Ishikawa (cell line): Measurements from ENCODE around the gene HIPK1.

ENCODE experiments used
- CEBPB ChIP-seq: IDR thresholded peaks from 2 replicates; pipeline ENCODE4 v1.6.1; 2012
- EGR1 ChIP-seq: IDR thresholded peaks from 2 replicates; pipeline ENCODE4 v1.6.1; 2012
- EP300 ChIP-seq: IDR thresholded peaks from 2 replicates; pipeline ENCODE4 v1.6.1; 2012; ENCODE audit warnings: borderline replicate concordance
- FOXM1 ChIP-seq: IDR thresholded peaks from 2 replicates; pipeline ENCODE4 v1.6.1; 2012; ENCODE audit warnings: low read depth, borderline replicate concordance
- NFIC ChIP-seq: IDR thresholded peaks from 2 replicates; pipeline ENCODE4 v1.6.1; 2012
- RAD21 ChIP-seq: IDR thresholded peaks from 2 replicates; pipeline ENCODE4 v1.6.1; 2012; ENCODE audit warnings: low read depth
- TAF1 ChIP-seq: IDR thresholded peaks from 2 replicates; pipeline ENCODE4 v1.6.1; 2012; ENCODE audit warnings: low read depth, mild to moderate bottlenecking
- TCF12 ChIP-seq: IDR thresholded peaks from 2 replicates; pipeline ENCODE4 v1.6.1; 2012; ENCODE audit warnings: low read depth
- TEAD4 ChIP-seq: IDR thresholded peaks from 2 replicates; pipeline ENCODE4 v1.6.1; 2012
- YY1 ChIP-seq: IDR thresholded peaks from 2 replicates; pipeline ENCODE4 v1.6.1; 2012; ENCODE audit warnings: low read depth
- ZBTB7A ChIP-seq: IDR thresholded peaks from 2 replicates; pipeline ENCODE4 v1.6.1; 2012; ENCODE audit warnings: low read depth
- TF ChIP-seq, protein P1 (sequence below): IDR thresholded peaks from 2 replicates; pipeline ENCODE4 v1.6.1; 2012
- TF ChIP-seq, protein P2 (sequence below): IDR thresholded peaks from 2 replicates; pipeline ENCODE4 v1.6.1; 2012
- TF ChIP-seq, protein P3 (sequence below): IDR thresholded peaks from 2 replicates; pipeline ENCODE4 v1.6.1; 2012; ENCODE audit warnings: low read depth, mild to moderate bottlenecking

DNA sequence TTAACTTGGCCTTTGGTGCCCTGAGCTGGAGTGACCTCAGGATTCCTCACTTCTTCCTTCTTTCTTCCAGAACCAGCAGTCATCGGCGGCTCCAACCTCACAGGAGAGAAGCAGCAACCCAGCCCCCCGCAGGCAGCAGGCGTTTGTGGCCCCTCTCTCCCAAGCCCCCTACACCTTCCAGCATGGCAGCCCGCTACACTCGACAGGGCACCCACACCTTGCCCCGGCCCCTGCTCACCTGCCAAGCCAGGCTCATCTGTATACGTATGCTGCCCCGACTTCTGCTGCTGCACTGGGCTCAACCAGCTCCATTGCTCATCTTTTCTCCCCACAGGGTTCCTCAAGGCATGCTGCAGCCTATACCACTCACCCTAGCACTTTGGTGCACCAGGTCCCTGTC is 43.8 kb downstream of the HIPK1 start:
- TF ChIP-seq, protein P1, sequence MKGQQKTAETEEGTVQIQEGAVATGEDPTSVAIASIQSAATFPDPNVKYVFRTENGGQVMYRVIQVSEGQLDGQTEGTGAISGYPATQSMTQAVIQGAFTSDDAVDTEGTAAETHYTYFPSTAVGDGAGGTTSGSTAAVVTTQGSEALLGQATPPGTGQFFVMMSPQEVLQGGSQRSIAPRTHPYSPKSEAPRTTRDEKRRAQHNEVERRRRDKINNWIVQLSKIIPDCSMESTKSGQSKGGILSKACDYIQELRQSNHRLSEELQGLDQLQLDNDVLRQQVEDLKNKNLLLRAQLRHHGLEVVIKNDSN = no peak
- TF ChIP-seq YY1 (no peak), EP300 (no peak), RAD21 (no peak), EGR1 (no peak), TEAD4 (no peak), TAF1 (no peak), TCF12 (no peak), NFIC (no peak), CEBPB (no peak), ZBTB7A (no peak), FOXM1 (no peak)
- TF ChIP-seq, protein P2, sequence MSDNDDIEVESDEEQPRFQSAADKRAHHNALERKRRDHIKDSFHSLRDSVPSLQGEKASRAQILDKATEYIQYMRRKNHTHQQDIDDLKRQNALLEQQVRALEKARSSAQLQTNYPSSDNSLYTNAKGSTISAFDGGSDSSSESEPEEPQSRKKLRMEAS = no peak
- TF ChIP-seq, protein P3, sequence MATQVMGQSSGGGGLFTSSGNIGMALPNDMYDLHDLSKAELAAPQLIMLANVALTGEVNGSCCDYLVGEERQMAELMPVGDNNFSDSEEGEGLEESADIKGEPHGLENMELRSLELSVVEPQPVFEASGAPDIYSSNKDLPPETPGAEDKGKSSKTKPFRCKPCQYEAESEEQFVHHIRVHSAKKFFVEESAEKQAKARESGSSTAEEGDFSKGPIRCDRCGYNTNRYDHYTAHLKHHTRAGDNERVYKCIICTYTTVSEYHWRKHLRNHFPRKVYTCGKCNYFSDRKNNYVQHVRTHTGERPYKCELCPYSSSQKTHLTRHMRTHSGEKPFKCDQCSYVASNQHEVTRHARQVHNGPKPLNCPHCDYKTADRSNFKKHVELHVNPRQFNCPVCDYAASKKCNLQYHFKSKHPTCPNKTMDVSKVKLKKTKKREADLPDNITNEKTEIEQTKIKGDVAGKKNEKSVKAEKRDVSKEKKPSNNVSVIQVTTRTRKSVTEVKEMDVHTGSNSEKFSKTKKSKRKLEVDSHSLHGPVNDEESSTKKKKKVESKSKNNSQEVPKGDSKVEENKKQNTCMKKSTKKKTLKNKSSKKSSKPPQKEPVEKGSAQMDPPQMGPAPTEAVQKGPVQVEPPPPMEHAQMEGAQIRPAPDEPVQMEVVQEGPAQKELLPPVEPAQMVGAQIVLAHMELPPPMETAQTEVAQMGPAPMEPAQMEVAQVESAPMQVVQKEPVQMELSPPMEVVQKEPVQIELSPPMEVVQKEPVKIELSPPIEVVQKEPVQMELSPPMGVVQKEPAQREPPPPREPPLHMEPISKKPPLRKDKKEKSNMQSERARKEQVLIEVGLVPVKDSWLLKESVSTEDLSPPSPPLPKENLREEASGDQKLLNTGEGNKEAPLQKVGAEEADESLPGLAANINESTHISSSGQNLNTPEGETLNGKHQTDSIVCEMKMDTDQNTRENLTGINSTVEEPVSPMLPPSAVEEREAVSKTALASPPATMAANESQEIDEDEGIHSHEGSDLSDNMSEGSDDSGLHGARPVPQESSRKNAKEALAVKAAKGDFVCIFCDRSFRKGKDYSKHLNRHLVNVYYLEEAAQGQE = no peak
